GM06990 (cell line): ENCODE measurements around the gene AUTS2.

ENCODE experiments used
- DNase-seq: peaks from one replicate; pipeline ENCODE4 v3.0.0-alpha.2; 2011; ENCODE audit not compliant: insufficient read length; ENCODE audit errors: extremely low read depth
- H3K27me3 ChIP-seq: replicated peaks from 2 replicates; pipeline ENCODE4 v1.6.0; 2011; ENCODE audit warnings: low read length; ENCODE audit not compliant: control insufficient read depth, insufficient read depth
- H3K36me3 ChIP-seq: 2 replicates; pipeline ENCODE4 v1.5.1; 2011; ENCODE audit warnings: low read length; ENCODE audit not compliant: control insufficient read depth, insufficient read depth
- H3K4me3 ChIP-seq: replicated peaks from 2 replicates; pipeline ENCODE4 v1.5.1; 2011; ENCODE audit warnings: low read depth, mild to moderate bottlenecking, control low read depth, low read length
- TF ChIP-seq, protein P1 (sequence below): IDR thresholded peaks from 2 replicates; pipeline ENCODE4 v1.5.1; 2011; ENCODE audit warnings: low read length, control low read depth, mild to moderate bottlenecking, inconsistent platforms; ENCODE audit not compliant: insufficient read depth, poor library complexity, severe bottlenecking

The AUTS2 gene

GRCh38 chr7:70770154-70770553 lies 1171.9 kb downstream of the AUTS2 start:
- TF ChIP-seq, protein P1, sequence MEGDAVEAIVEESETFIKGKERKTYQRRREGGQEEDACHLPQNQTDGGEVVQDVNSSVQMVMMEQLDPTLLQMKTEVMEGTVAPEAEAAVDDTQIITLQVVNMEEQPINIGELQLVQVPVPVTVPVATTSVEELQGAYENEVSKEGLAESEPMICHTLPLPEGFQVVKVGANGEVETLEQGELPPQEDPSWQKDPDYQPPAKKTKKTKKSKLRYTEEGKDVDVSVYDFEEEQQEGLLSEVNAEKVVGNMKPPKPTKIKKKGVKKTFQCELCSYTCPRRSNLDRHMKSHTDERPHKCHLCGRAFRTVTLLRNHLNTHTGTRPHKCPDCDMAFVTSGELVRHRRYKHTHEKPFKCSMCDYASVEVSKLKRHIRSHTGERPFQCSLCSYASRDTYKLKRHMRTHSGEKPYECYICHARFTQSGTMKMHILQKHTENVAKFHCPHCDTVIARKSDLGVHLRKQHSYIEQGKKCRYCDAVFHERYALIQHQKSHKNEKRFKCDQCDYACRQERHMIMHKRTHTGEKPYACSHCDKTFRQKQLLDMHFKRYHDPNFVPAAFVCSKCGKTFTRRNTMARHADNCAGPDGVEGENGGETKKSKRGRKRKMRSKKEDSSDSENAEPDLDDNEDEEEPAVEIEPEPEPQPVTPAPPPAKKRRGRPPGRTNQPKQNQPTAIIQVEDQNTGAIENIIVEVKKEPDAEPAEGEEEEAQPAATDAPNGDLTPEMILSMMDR = no peak
- no peak for DNase-seq
- Histone ChIP-seq H3K4me3 (no peak overlapping the region), H3K36me3 (peaks cover 15% of the 10 kb centered on the region), H3K27me3 (no peaks in the 10 kb centered on the region)

DNA sequence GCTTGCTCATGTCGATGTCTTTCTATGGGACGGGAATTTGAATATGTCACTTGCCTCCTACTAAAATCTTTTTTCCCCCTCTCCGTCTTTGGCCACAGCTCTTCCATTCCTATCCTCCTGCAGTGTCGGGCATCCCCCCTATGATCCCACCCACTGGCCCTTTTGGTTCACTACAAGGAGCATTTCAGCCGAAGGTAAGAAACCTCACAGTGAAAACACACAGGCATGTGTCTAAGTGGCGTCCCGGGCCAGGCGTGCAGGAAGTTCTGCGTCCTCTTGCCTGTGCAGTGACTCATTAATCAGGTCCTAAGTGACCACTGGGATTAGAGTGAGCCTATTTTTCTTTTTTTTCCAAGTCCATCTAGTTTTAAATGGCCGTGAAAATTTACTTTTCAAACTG lies 1173.2 kb downstream of the AUTS2 start:
- Histone ChIP-seq H3K36me3 (peaks cover 10% of the 10 kb centered on the region), H3K4me3 (no peak overlapping the region), H3K27me3 (no peaks in the 10 kb centered on the region)
- TF ChIP-seq, protein P1 = no peak
- DNase-seq = no peak

- H3K36me3 ChIP-seq = peaks cover 11% of the 10 kb centered on the region
- DNase-seq = no peak
- H3K4me3 ChIP-seq = no peak overlapping the region
- no peaks in the 10 kb centered on the region for H3K27me3 ChIP-seq
- TF ChIP-seq, protein P1 = no peak
Measured at GRCh38 chr7:70772891-70773290, 1174.6 kb downstream of the AUTS2 start.

DNA sequence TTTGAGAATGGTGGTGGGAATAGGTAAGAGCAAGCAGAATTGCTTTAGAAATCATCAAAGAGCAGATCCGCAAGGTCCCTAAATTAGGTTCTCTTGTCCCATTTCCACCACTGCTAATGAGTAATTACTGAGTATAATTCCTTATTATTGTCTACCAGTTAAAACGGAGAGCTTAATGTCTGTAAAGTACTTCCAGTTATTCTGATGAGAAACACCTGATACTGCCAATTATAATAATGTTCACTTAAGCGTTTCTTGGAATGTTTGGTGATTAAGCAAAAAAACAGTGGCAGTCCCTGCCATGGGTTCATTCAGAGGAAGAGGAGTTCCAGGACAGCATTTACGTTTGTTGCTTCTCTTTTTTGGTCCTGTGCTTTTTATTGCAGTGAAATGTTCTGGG lies 1175.1 kb downstream of the AUTS2 start:
- no peak for DNase-seq
- TF ChIP-seq, protein P1 = no peak
- Histone ChIP-seq H3K36me3 (peaks cover 10% of the 10 kb centered on the region), H3K4me3 (no peak overlapping the region), H3K27me3 (no peaks in the 10 kb centered on the region)

- Histone ChIP-seq H3K4me3 (no peak overlapping the region), H3K27me3 (no peaks in the 10 kb centered on the region), H3K36me3 (peaks cover 12% of the 10 kb centered on the region)
- no peak for DNase-seq
- TF ChIP-seq, protein P1 = no peak
Measured at GRCh38 chr7:70774950-70775527, 1176.8 kb downstream of the AUTS2 start.
